Breast epithelium (tissue), 3 donors: ENCODE data around the gene RNF113B.

Experiments used
- POLR2A ChIP-seq: fragments of 450-650 bp; IDR thresholded peaks from one replicate; pipeline ENCODE4 v1.6.1; 2016; ENCODE audit warnings: antibody characterized with exemption, mild to moderate bottlenecking, moderate library complexity
- TF ChIP-seq, protein P1 (sequence below), 3 donors: fragments of 450-650 bp; IDR thresholded peaks; one replicate each; pipeline ENCODE4 v1.5.1; 2016 to 2017; ENCODE audit warnings: antibody characterized with exemption in 3 of 3, mild to moderate bottlenecking in 3 of 3, moderate library complexity in 3 of 3

DNA sequence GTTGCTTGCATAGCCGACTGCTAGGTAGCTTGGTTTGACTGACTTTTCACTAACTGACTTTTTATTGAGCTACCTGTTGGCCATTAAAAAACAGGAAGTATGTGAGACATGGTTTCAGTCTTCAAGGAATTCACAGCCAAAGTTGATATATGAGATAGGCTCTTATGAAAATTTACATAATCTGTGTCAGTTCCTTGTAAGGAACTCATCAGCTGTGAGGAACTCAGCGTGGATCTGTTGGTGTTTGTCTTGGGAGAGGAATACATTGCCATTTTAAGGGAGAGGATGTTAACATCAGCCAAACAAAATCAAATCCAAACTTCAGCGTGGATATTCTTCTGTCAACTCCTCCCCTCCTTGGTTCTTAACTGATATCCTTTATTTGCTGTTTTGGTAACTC lies 2.0 kb downstream of the RNF113B start:
- TF ChIP-seq, protein P1, sequence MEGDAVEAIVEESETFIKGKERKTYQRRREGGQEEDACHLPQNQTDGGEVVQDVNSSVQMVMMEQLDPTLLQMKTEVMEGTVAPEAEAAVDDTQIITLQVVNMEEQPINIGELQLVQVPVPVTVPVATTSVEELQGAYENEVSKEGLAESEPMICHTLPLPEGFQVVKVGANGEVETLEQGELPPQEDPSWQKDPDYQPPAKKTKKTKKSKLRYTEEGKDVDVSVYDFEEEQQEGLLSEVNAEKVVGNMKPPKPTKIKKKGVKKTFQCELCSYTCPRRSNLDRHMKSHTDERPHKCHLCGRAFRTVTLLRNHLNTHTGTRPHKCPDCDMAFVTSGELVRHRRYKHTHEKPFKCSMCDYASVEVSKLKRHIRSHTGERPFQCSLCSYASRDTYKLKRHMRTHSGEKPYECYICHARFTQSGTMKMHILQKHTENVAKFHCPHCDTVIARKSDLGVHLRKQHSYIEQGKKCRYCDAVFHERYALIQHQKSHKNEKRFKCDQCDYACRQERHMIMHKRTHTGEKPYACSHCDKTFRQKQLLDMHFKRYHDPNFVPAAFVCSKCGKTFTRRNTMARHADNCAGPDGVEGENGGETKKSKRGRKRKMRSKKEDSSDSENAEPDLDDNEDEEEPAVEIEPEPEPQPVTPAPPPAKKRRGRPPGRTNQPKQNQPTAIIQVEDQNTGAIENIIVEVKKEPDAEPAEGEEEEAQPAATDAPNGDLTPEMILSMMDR (IDR thresholded peaks at IDR 0.05) = no peak
- TF ChIP-seq POLR2A = no peak
